GM19467 (cell line): Measurements from ENCODE around the gene ANKAR.
"Not testable (repeated sequence)": the region's sequence is repeated elsewhere in the genome, so short reads cannot be mapped to it uniquely, and the experiment has no call there.

Experiments used
- ATAC-seq: cut with Tn5 transposase; IDR thresholded peaks from one replicate; pipeline ENCODE4 v1.9.1; 2021; ENCODE audit warnings: mild to moderate bottlenecking, moderate library complexity; ENCODE audit not compliant: unreplicated experiment

ANKAR gene

GRCh38 chr2:189698020-189698887, 23.8 kb downstream of the ANKAR start:
- ATAC-seq, result no peak

GRCh38 chr2:189700681-189701080, 26.2 kb downstream of the ANKAR start:
- no peak for ATAC-seq

- no peak for ATAC-seq
Observed at GRCh38 chr2:189702071-189702470, 27.6 kb downstream of the ANKAR start.

GRCh38 chr2:189709501-189710221, 35.2 kb downstream of the ANKAR start:
- ATAC-seq, result no peak

GRCh38 chr2:189717593-189717992, 43.1 kb downstream of the ANKAR start:
- not testable (repeated sequence) for ATAC-seq

GRCh38 chr2:189719571-189719970, 45.1 kb downstream of the ANKAR start:
- ATAC-seq, result no peak

GRCh38 chr2:189723192-189723591, 48.7 kb downstream of the ANKAR start:
- no peak for ATAC-seq
